Bronchial epithelial cell (primary cell): ENCODE results near the gene ARHGDIB. TPM values are rescaled to one million over a fixed set of nuclear protein-coding genes. Genes with fewer than 3 reads are reported as not detected.

ENCODE experiments used
- DNase-seq: peaks from one replicate; pipeline ENCODE4 v3.0.0-alpha.2; 2010; ENCODE audit warnings: low read depth
- FAIRE-seq: peaks from 2 replicates; lab custom pipeline; 2011; peaks lifted over from hg19 to GRCh38; lab: Jason Lieb, UNC
- H3K27me3 ChIP-seq: 2 replicates; pipeline ENCODE4 v1.5.1; 2011; ENCODE audit warnings: low read length; ENCODE audit not compliant: control insufficient read depth, insufficient read depth
- H3K36me3 ChIP-seq: 2 replicates; pipeline ENCODE4 v1.5.1; 2011; ENCODE audit warnings: low read length; ENCODE audit not compliant: control insufficient read depth, insufficient read depth
- H3K4me3 ChIP-seq: 2 replicates; pipeline ENCODE4 v1.5.1; 2011; ENCODE audit warnings: mild to moderate bottlenecking, low read depth, low read length, control low read depth
- CTCF ChIP-seq: IDR thresholded peaks from 2 replicates; pipeline ENCODE4 v1.5.1; 2011; ENCODE audit warnings: mild to moderate bottlenecking, moderate library complexity, low read length, control low read depth, inconsistent platforms; ENCODE audit not compliant: insufficient read depth, severe bottlenecking
- total RNA-seq: library from RNA; depleted of rRNA; stranded (reverse); fragments of >200 nt; gene quantifications from 2 replicates; pipeline ENCODE4 v1.2.1, GENCODE V29; 2014

Gene ARHGDIB
- total RNA-seq, 1 donor from 2014 or later: 0.53 TPM

GRCh38 chr12:14958361-14959125 is 2.9 kb downstream of the ARHGDIB start:
- FAIRE-seq: no peak

DNA sequence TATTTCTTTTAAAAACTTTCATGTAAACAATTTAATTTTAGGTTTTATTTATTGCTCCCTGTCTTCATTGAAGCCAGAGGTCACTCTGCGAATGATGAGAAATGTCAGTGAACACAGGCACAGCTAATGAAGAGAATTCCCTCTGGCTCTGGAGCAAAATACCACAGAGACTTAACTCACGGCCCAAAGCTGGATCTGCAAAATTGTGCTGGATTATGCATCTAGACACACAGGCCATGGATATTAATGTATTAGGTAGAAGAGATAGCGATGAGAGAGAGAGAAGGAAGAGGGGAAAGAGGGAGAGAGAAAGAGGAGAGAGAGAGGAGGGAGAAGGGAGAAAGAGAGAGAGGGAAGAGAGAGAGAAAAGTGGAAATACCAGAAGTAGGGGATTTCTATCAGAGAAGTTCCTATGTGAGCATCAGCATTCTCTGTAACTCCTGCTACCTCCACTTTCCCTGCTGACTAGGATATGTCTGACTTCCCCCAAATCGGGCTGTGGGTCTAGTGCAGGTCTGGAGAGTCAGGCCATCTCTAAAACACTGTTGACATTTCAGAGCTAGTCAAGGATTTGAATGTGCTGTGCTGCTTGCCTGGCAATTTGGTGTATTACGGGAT is 3.7 kb downstream of the ARHGDIB start:
- H3K36me3 ChIP-seq: no peaks in the 10 kb centered on the region
- TF ChIP-seq CTCF: no peak
- H3K4me3 ChIP-seq: no peak overlapping the region
- DNase-seq: no peak
- peak; percentile 32 for FAIRE-seq
- H3K27me3 ChIP-seq: no peaks in the 10 kb centered on the region

More at GRCh38 chr12:14958361-14959125, 2.9 kb downstream of the ARHGDIB start:
- Histone ChIP-seq H3K36me3 (no peaks in the 10 kb centered on the region), H3K4me3 (no peak overlapping the region), H3K27me3 (no peaks in the 10 kb centered on the region)
- no peak for DNase-seq
- no peak for TF ChIP-seq CTCF

- DNase-seq (no peak), FAIRE-seq (no peak)
These were observed 4.5 kb downstream of the ARHGDIB start for GRCh38 chr12:14956905-14957304.

DNA sequence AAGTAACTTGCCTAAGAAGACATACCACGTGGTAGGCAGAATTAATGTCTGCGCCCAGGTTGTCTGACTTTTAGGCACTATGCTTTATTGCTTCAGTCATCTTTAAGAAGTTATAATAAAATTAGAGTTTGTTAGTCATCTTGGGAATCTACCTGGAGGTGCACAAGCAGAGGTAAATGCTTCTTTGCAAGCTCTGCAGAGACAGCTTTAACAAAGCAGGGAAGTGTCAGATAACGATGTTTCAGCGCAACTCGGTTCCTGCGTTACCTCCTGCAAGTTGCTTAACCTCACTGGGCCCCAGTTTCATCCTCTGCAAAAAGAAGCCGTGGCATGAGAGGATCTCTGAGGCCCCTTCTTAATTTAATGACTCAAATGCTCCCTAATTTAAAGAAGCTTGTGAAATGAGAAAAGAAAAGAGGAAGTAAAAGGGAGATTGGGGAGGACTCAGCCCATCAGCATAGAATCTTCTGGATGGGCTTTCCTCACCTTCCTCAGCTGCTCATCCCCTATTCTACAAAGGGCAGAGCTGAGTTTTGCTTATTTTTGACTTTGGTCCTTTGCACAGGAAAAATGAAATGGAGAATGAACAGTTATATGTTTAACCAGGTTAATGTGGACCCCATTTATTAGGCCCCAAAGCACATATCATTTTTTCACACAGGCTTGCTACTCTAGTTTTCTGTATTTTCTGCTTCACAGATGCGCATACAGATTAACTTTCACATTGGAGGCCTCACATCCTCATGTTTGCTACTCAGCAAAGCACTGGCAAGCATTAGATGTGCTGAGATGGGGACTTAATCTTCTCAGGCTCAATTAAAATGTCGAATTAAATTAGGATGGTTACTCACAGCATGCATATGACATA is 5.1 kb downstream of the ARHGDIB start:
- no peaks in the 10 kb centered on the region for H3K27me3 ChIP-seq
- no peak overlapping the region for H3K4me3 ChIP-seq
- no peaks in the 10 kb centered on the region for H3K36me3 ChIP-seq
- DNase-seq (no peak), FAIRE-seq (no peak)
- TF ChIP-seq CTCF: no peak

More at GRCh38 chr12:14956905-14957304, 4.5 kb downstream of the ARHGDIB start:
- Histone ChIP-seq H3K36me3 (no peaks in the 10 kb centered on the region), H3K27me3 (no peaks in the 10 kb centered on the region), H3K4me3 (no peak overlapping the region)
- no peak for TF ChIP-seq CTCF

- TF ChIP-seq CTCF: no peak
- Histone ChIP-seq H3K4me3 (no peak overlapping the region), H3K27me3 (no peaks in the 10 kb centered on the region), H3K36me3 (no peaks in the 10 kb centered on the region)
- no peak for DNase-seq
- peak; percentile 55 for FAIRE-seq
These were observed 7.1 kb downstream of the ARHGDIB start for GRCh38 chr12:14954269-14954668.
